ENCODE measurements around the gene AXDND1. TPM values are rescaled to one million over a fixed set of nuclear protein-coding genes. Genes with fewer than 3 reads are reported as not detected.

The AXDND1 gene
- polyA plus RNA-seq, 1 donor (not counting 4 experiments of a cell fraction or from before 2014, with no cell fraction given): 0.04 TPM

DNA sequence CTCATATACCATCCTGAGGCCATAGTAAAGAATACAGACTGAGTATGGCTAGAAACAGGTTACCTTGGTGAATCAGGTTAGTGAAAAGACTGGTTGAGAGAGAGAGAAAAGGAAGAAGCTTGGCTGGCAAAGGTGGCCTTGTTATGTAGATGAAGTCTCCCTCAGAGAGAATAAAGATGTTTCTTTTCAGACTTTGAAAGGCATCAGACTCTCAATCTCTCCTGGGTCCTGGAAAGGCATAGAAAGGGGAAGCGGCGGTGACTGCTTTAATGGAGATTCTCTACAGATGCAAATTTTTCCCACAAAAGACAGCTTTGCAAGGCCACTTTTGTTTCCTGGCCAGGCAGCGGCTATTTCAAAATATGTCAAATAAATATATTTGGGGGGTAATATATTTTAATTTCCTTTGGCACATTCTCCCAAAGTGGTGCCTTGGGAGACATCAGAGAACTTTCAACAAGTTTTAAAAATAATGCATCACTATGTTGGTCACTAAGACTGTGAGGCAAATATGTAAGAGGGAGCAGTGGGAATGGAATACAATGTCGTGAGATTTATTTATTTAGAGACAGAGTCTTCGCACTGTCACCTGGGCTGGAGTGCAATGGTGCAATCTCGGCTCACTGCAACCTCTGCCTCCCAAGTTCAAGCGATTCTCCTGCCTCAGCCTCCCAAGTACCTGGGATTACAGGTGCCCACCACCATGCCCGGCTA lies 163.9 kb downstream of the AXDND1 start:
- H3K27me3 ChIP-seq (ENCODE audit: control insufficient read depth, extremely low read depth, insufficient read depth, low read length): no peaks in the 10 kb centered on the region
- no peak overlapping the region for H3K4me3 ChIP-seq (ENCODE audit: control insufficient read depth in 2 of 3, extremely low read depth in 1 of 3, insufficient read depth in 2 of 3, low read depth in 1 of 3, low read length in 3 of 3)
- H3K9ac ChIP-seq (ENCODE audit: control insufficient read depth, extremely low read depth, insufficient read depth, low read length): no peak overlapping the region
- no peaks in the 10 kb centered on the region for H3K79me2 ChIP-seq (ENCODE audit: control insufficient read depth, insufficient read depth, low read length)
- no peak for DNase-seq (ENCODE audit: low read depth, low spot score)
- H4K20me1 ChIP-seq (ENCODE audit: control insufficient read depth, extremely low read depth, insufficient read depth, low read length): no peaks in the 10 kb centered on the region
- TF ChIP-seq, protein P1, sequence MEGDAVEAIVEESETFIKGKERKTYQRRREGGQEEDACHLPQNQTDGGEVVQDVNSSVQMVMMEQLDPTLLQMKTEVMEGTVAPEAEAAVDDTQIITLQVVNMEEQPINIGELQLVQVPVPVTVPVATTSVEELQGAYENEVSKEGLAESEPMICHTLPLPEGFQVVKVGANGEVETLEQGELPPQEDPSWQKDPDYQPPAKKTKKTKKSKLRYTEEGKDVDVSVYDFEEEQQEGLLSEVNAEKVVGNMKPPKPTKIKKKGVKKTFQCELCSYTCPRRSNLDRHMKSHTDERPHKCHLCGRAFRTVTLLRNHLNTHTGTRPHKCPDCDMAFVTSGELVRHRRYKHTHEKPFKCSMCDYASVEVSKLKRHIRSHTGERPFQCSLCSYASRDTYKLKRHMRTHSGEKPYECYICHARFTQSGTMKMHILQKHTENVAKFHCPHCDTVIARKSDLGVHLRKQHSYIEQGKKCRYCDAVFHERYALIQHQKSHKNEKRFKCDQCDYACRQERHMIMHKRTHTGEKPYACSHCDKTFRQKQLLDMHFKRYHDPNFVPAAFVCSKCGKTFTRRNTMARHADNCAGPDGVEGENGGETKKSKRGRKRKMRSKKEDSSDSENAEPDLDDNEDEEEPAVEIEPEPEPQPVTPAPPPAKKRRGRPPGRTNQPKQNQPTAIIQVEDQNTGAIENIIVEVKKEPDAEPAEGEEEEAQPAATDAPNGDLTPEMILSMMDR (optimal IDR thresholded peaks at IDR 0.05 in 1 of 3, IDR thresholded peaks at IDR 0.05 in 1 of 3, conservative IDR thresholded peaks at IDR 0.05 in 1 of 3; ENCODE audit: extremely low read depth in 1 of 3, insufficient read depth in 2 of 3, low read length in 3 of 3): no peak
- TF ChIP-seq EZH2 (IDR thresholded peaks at IDR 0.05; ENCODE audit: low read length): no peak
- H2AFZ ChIP-seq (ENCODE audit: control insufficient read depth, low read length): no peak overlapping the region
- dilution Hi-C loops (cut with MboI; ENCODE audit: extremely low pct_ligation_motif_present, low sequenced_read_pairs): no loop called here
- no peak overlapping the region for H3K4me2 ChIP-seq (ENCODE audit: control insufficient read depth, extremely low read depth, insufficient read depth, low read depth, low read length)
- no peaks in the 10 kb centered on the region for H3K9me1 ChIP-seq (ENCODE audit: control insufficient read depth, extremely low read depth, insufficient read depth, low read length)
- no peaks in the 10 kb centered on the region for H3K36me3 ChIP-seq (ENCODE audit: control insufficient read depth in 2 of 2, extremely low read depth in 1 of 2, insufficient read depth in 2 of 2, low read length in 2 of 2)
- no peaks in the 10 kb centered on the region for H3K9me3 ChIP-seq (ENCODE audit: control insufficient read depth, low read depth, low read length)
- no peak overlapping the region for H3K27ac ChIP-seq (ENCODE audit: control insufficient read depth, insufficient read depth, low read length)
- H3K4me1 ChIP-seq (ENCODE audit: control insufficient read depth, extremely low read depth, insufficient read depth, low read length): no peaks in the 10 kb centered on the region
- FAIRE-seq: no peak

DNA sequence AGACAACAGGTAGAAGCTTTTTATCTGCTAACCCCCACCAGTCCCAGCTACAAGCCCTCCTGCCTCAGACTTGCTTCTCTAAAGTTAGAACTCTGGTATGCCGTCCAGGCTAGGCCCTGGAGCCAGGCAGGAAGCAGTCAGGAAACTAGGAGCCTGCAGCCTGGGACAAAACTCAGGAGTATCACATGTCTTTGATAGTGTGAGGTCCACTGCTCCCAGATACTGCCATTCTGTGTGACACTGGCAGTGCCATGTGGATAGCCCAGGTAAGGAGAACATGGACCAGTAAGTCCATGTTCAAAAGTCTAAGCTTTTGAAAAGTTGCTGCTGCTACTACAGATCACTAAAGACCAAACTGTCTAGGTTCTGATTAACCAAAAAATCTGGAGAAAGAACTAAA lies 164.6 kb downstream of the AXDND1 start:
- no peaks in the 10 kb centered on the region for H3K27me3 ChIP-seq (ENCODE audit: control insufficient read depth, extremely low read depth, insufficient read depth, low read length)
- H3K4me3 ChIP-seq (ENCODE audit: control insufficient read depth in 2 of 3, extremely low read depth in 1 of 3, insufficient read depth in 2 of 3, low read depth in 1 of 3, low read length in 3 of 3): no peak overlapping the region
- dilution Hi-C loops (cut with MboI; ENCODE audit: extremely low pct_ligation_motif_present, low sequenced_read_pairs): no loop called here
- no peaks in the 10 kb centered on the region for H3K9me1 ChIP-seq (ENCODE audit: control insufficient read depth, extremely low read depth, insufficient read depth, low read length)
- TF ChIP-seq, protein P1 (optimal IDR thresholded peaks at IDR 0.05 in 1 of 3, IDR thresholded peaks at IDR 0.05 in 1 of 3, conservative IDR thresholded peaks at IDR 0.05 in 1 of 3; ENCODE audit: extremely low read depth in 1 of 3, insufficient read depth in 2 of 3, low read length in 3 of 3): no peak
- no peak for TF ChIP-seq EZH2 (IDR thresholded peaks at IDR 0.05; ENCODE audit: low read length)
- H3K4me1 ChIP-seq (ENCODE audit: control insufficient read depth, extremely low read depth, insufficient read depth, low read length): no peaks in the 10 kb centered on the region
- no peak for FAIRE-seq
- H3K9me3 ChIP-seq (ENCODE audit: control insufficient read depth, low read depth, low read length): no peaks in the 10 kb centered on the region
- no peaks in the 10 kb centered on the region for H3K36me3 ChIP-seq (ENCODE audit: control insufficient read depth in 2 of 2, extremely low read depth in 1 of 2, insufficient read depth in 2 of 2, low read length in 2 of 2)
- no peaks in the 10 kb centered on the region for H4K20me1 ChIP-seq (ENCODE audit: control insufficient read depth, extremely low read depth, insufficient read depth, low read length)
- no peak overlapping the region for H3K27ac ChIP-seq (ENCODE audit: control insufficient read depth, insufficient read depth, low read length)
- no peaks in the 10 kb centered on the region for H3K79me2 ChIP-seq (ENCODE audit: control insufficient read depth, insufficient read depth, low read length)
- H3K9ac ChIP-seq (ENCODE audit: control insufficient read depth, extremely low read depth, insufficient read depth, low read length): no peak overlapping the region
- no peak overlapping the region for H3K4me2 ChIP-seq (ENCODE audit: control insufficient read depth, extremely low read depth, insufficient read depth, low read depth, low read length)
- no peak overlapping the region for H2AFZ ChIP-seq (ENCODE audit: control insufficient read depth, low read length)
- no peak for DNase-seq (ENCODE audit: low read depth, low spot score)

Data from keratinocyte (primary cell).